CD4-positive, alpha-beta T cell (primary cell): ENCODE data around the gene NDUFAF2. TPM values are rescaled to one million over a fixed set of nuclear protein-coding genes. Genes with fewer than 3 reads are reported as not detected.
A peak's percentile ranks its signal among the peaks of the same experiment; 100 is the strongest.

Experiments
- ATAC-seq: fragments of 200-7000 bp; cut with Tn5 transposase; one replicate; pipeline ENCODE4 v1.10.0; 2022; ENCODE audit warnings: mild to moderate bottlenecking; ENCODE audit not compliant: poor library complexity
- CTCF ChIA-PET: fragments of 350-600 bp; sonication (Branson Sonifier 250); formaldehyde crosslinking; loops from one replicate; lab custom pipeline; 2021; ENCODE audit warnings: antibody characterized with exemption, inconsistent platforms; lab: Charles Lee
- POLR2A ChIA-PET: fragments of 350-600 bp; sonication (Branson Sonifier 250); formaldehyde crosslinking; loops from one replicate; lab custom pipeline; 2021; ENCODE audit warnings: antibody characterized with exemption, inconsistent platforms; lab: Charles Lee
- DNase-seq, 14 experiments: peaks; one replicate each; pipeline ENCODE4 v3.0.0-alpha.2; 2013 to 2020; ENCODE audit warnings: mixed read lengths in 2 of 14
- H3K27ac ChIP-seq, 2 donors: one replicate each; pipeline versions ENCODE4 v1.5.1 to v1.7.0; 2013; ENCODE audit warnings: low read length in 2 of 2, low read depth in 1 of 2, mild to moderate bottlenecking in 1 of 2
- H3K27me3 ChIP-seq, 2 experiments: 1 replicate in 1 of 2; 2 replicates in 1 of 2; pipeline versions ENCODE4 v1.6.1 to v1.7.0; 2013; ENCODE audit warnings: low read length in 2 of 2, control low read depth in 1 of 2, mild to moderate bottlenecking in 1 of 2, moderate library complexity in 1 of 2; ENCODE audit not compliant: insufficient read depth in 2 of 2, control insufficient read depth in 1 of 2
- H3K36me3 ChIP-seq: one replicate; pipeline ENCODE4 v1.6.1; 2013; ENCODE audit warnings: low read length, control low read depth; ENCODE audit not compliant: insufficient read depth
- H3K4me1 ChIP-seq: one replicate; pipeline ENCODE4 v1.6.1; 2013; ENCODE audit warnings: low read length, control low read depth; ENCODE audit not compliant: insufficient read depth
- H3K4me3 ChIP-seq: one replicate; pipeline ENCODE4 v1.5.1; 2013; ENCODE audit warnings: mild to moderate bottlenecking, low read length, moderate library complexity
- H3K9me3 ChIP-seq, 2 experiments: 1 replicate in 1 of 2; 2 replicates in 1 of 2; pipeline versions ENCODE4 v1.6.1 to v1.7.0; 2013; ENCODE audit warnings: low read length in 2 of 2, mild to moderate bottlenecking in 2 of 2, control low read depth in 1 of 2, moderate library complexity in 1 of 2; ENCODE audit not compliant: control insufficient read depth in 1 of 2, insufficient read depth in 1 of 2
- H3K27ac Mint-ChIP-seq: one replicate; pipeline ENCODE4 v1.8.0; 2020; ENCODE audit warnings: mixed read lengths
- H3K27me3 Mint-ChIP-seq: one replicate; pipeline ENCODE4 v1.8.0; 2021; ENCODE audit warnings: mixed read lengths
- H3K36me3 Mint-ChIP-seq: one replicate; pipeline ENCODE4 v1.8.0; 2021; ENCODE audit warnings: low read depth, mixed read lengths
- H3K4me1 Mint-ChIP-seq: one replicate; pipeline ENCODE4 v1.8.0; 2021; ENCODE audit warnings: low read depth, mixed read lengths
- H3K4me3 Mint-ChIP-seq: one replicate; pipeline ENCODE4 v1.8.0; 2020; ENCODE audit warnings: mild to moderate bottlenecking, mixed read lengths
- H3K9me3 Mint-ChIP-seq: one replicate; pipeline ENCODE4 v1.8.0; 2020; ENCODE audit warnings: mixed read lengths
- intact Hi-C, 2 experiments: fragments of 100-400 bp; cut with DNase I in 1 of 2; cut with micrococcal nuclease in 1 of 2; formaldehyde crosslinking; loops; one replicate each; pipeline versions ENCODE4 v1.15.1 to v1.9.0; 2023 to 2025; cut with DNase I, micrococcal nuclease
- total RNA-seq, 174 experiments: library from RNA in 2 of 174; stranded (reverse) in 2 of 174; gene quantifications; one replicate each; pipeline ENCODE4 v1.2.3 and lab custom pipeline; 2021 to 2026
- TF ChIP-seq, protein P1 (sequence below): fragments of 200-600 bp; IDR thresholded peaks from one replicate; pipeline ENCODE4 v1.8.0; 2022; ENCODE audit warnings: antibody characterized with exemption, mild to moderate bottlenecking

Gene NDUFAF2
- total RNA-seq, 2 experiments from 2014 or later: 8.1 to 8.8 TPM

DNA sequence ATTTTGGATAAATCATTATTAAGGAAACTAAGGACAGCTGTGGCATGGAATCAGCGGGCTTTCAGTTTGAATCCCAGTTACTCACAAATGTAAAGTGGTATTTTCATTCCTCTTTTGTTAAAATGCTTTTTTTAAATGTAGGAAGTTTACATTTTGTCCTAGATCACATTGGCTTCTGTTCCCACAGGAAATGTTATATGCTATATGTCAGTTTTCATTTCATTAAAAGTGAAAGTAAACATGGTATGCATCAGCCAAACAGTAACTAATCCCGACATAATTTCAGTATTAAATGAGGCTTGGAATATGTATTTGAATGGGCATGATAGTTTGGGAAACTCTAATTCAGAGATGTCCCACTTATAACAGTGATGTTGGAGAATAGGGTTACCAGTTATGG, 235.9 kb downstream of the NDUFAF2 start:
- no peak overlapping the region for H3K27ac ChIP-seq

DNA sequence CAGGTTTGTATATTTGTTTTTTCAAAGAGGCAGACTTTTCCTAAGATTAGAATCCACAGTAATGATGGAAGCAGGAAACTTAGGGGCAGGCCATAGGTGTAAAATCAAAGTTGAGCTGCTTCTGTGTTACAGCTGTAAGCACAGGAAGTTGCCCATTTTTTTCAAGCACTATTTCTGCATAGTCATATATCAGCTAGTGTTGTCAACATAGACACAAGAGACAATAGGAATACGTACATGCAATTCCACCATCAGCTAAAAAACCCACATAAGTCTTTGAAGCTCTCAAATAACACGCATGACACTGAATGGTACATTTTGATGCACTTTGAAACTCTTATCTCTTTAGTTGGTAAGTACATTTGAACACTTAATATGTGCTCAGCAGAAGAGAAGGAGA, 237.4 kb downstream of the NDUFAF2 start:
- peaks cover 7% of the 10 kb centered on the region for H3K4me1 Mint-ChIP-seq
- TF ChIP-seq, protein P1, sequence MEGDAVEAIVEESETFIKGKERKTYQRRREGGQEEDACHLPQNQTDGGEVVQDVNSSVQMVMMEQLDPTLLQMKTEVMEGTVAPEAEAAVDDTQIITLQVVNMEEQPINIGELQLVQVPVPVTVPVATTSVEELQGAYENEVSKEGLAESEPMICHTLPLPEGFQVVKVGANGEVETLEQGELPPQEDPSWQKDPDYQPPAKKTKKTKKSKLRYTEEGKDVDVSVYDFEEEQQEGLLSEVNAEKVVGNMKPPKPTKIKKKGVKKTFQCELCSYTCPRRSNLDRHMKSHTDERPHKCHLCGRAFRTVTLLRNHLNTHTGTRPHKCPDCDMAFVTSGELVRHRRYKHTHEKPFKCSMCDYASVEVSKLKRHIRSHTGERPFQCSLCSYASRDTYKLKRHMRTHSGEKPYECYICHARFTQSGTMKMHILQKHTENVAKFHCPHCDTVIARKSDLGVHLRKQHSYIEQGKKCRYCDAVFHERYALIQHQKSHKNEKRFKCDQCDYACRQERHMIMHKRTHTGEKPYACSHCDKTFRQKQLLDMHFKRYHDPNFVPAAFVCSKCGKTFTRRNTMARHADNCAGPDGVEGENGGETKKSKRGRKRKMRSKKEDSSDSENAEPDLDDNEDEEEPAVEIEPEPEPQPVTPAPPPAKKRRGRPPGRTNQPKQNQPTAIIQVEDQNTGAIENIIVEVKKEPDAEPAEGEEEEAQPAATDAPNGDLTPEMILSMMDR: no peak
- H3K9me3 Mint-ChIP-seq: no peaks in the 10 kb centered on the region
- H3K9me3 ChIP-seq: no peaks in the 10 kb centered on the region
- H3K27me3 ChIP-seq: no peaks in the 10 kb centered on the region
- peak; percentile 80 for ATAC-seq
- ChIA-PET POLR2A (interaction anchor here (1.1 kb wide), 1 partner anchor 18 kb away, joined by 4 read pairs; no protein-coding TSS in a partner anchor), CTCF (interaction anchor here (0.6 to 1.5 kb wide), 3 partner anchors 11 to 413 kb away, joined by 3 to 4 read pairs (median 3); no protein-coding TSS in a partner anchor)
- no peak overlapping the region for H3K4me3 Mint-ChIP-seq
- H3K27ac Mint-ChIP-seq: no peak overlapping the region
- no peaks in the 10 kb centered on the region for H3K36me3 ChIP-seq
- H3K4me1 ChIP-seq: no peaks in the 10 kb centered on the region
- intact Hi-C loops: no loop called here
- no peak overlapping the region for H3K27ac ChIP-seq
- no peak overlapping the region for H3K4me3 ChIP-seq
- peak in 1 of 14 experiments; percentile 24 for DNase-seq
- peaks cover 5% of the 10 kb centered on the region for H3K27me3 Mint-ChIP-seq
- H3K36me3 Mint-ChIP-seq: no peaks in the 10 kb centered on the region

More for the DNA sequence above, 235.9 kb downstream of the NDUFAF2 start:
- Histone ChIP-seq H3K4me1 (no peaks in the 10 kb centered on the region), H3K36me3 (no peaks in the 10 kb centered on the region), H3K9me3 (no peaks in the 10 kb centered on the region), H3K27me3 (no peaks in the 10 kb centered on the region), H3K4me3 (no peak overlapping the region)
- H3K27ac Mint-ChIP-seq: no peak overlapping the region
- ChIA-PET POLR2A (no interaction called here), CTCF (no interaction called here)
- no peak for DNase-seq
- TF ChIP-seq, protein P1: no peak
- H3K27me3 Mint-ChIP-seq: no peaks in the 10 kb centered on the region
- ATAC-seq: no peak
- peaks cover 7% of the 10 kb centered on the region for H3K4me1 Mint-ChIP-seq
- no peaks in the 10 kb centered on the region for H3K9me3 Mint-ChIP-seq
- intact Hi-C loops: loop anchor here in 1 of 2 experiments (2.0 kb wide), 1 partner anchor 34 kb away; no protein-coding TSS in a partner anchor
- no peak overlapping the region for H3K4me3 Mint-ChIP-seq
- no peaks in the 10 kb centered on the region for H3K36me3 Mint-ChIP-seq

DNA sequence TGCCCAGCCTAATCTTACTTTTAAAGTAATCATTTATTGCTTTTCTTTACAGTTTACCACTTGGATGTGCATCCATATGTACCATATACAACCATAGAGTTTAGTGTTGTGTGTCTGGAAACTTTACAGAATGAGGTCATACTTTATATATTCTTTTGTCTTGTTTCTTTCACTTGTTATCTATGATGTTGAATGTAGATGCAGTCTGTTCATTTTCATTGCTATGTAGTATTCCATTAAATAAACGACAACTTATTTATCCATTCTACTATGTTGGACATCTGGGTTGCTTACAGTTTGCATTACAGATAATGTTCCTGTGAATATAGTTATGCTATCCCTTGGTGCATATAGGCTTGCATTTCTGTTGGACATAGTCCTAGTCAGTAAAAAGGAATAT, 238.5 kb downstream of the NDUFAF2 start:
- Mint-ChIP-seq H3K4me3 (no peak overlapping the region), H3K9me3 (no peaks in the 10 kb centered on the region), H3K27me3 (peaks cover 7% of the 10 kb centered on the region), H3K4me1 (peaks cover 7% of the 10 kb centered on the region), H3K27ac (no peak overlapping the region), H3K36me3 (no peaks in the 10 kb centered on the region)
- no peak for ATAC-seq
- no peaks in the 10 kb centered on the region for H3K27me3 ChIP-seq
- H3K27ac ChIP-seq: no peak overlapping the region
- intact Hi-C loops: no loop called here
- no peaks in the 10 kb centered on the region for H3K9me3 ChIP-seq
- ChIA-PET CTCF (no interaction called here), POLR2A (no interaction called here)
- TF ChIP-seq, protein P1: no peak
- no peaks in the 10 kb centered on the region for H3K4me1 ChIP-seq
- H3K4me3 ChIP-seq: no peak overlapping the region
- DNase-seq: no peak
- H3K36me3 ChIP-seq: no peaks in the 10 kb centered on the region
